Immature natural killer cell (primary cell): Measurements from ENCODE around the gene IGIP. TPM values are rescaled to one million over a fixed set of nuclear protein-coding genes. Genes with fewer than 3 reads are reported as not detected.

Experiments
- DNase-seq, 3 donors: peaks; one replicate each; pipeline ENCODE4 v3.0.0; 2022; ENCODE audit warnings: mixed read lengths in 1 of 3
- H3K27ac Mint-ChIP-seq, 6 donors: one replicate each; pipeline ENCODE4 v1.8.0; 2020; ENCODE audit warnings: mixed read lengths in 6 of 6, mild to moderate bottlenecking in 5 of 6, inconsistent platforms in 4 of 6, moderate library complexity in 3 of 6
- H3K27me3 Mint-ChIP-seq, 3 donors: one replicate each; pipeline ENCODE4 v1.8.0; 2020 to 2021; ENCODE audit warnings: low read depth in 3 of 3, mild to moderate bottlenecking in 3 of 3, mixed read lengths in 3 of 3, moderate library complexity in 3 of 3, inconsistent platforms in 1 of 3
- H3K36me3 Mint-ChIP-seq, 3 donors: one replicate each; pipeline ENCODE4 v1.8.0; 2020; ENCODE audit warnings: mixed read lengths in 3 of 3, inconsistent platforms in 2 of 3, mild to moderate bottlenecking in 2 of 3
- H3K4me1 Mint-ChIP-seq, 2 donors: one replicate each; pipeline ENCODE4 v1.8.0; 2020; ENCODE audit warnings: inconsistent platforms in 2 of 2, mild to moderate bottlenecking in 2 of 2, mixed read lengths in 2 of 2, moderate library complexity in 1 of 2
- H3K4me3 Mint-ChIP-seq, 5 donors: one replicate each; pipeline ENCODE4 v1.8.0; 2020; ENCODE audit warnings: mild to moderate bottlenecking in 5 of 5, mixed read lengths in 5 of 5, inconsistent platforms in 3 of 5, moderate library complexity in 3 of 5
- H3K9me3 Mint-ChIP-seq, 6 donors: one replicate each; pipeline ENCODE4 v1.8.0; 2020; ENCODE audit warnings: mild to moderate bottlenecking in 6 of 6, mixed read lengths in 6 of 6, inconsistent platforms in 4 of 6, moderate library complexity in 3 of 6
- polyA plus RNA-seq, 3 donors: library from polyadenylated mRNA; unstranded; fragments of 300-500 nt; fragmentation: Illumina TruSeq; gene quantifications; one replicate each; pipeline ENCODE4 v1.2.3, GENCODE V29; 2021

Gene IGIP
- polyA plus RNA-seq, 3 donors from 2014 or later: 0.35 TPM; not detected in 2

DNA sequence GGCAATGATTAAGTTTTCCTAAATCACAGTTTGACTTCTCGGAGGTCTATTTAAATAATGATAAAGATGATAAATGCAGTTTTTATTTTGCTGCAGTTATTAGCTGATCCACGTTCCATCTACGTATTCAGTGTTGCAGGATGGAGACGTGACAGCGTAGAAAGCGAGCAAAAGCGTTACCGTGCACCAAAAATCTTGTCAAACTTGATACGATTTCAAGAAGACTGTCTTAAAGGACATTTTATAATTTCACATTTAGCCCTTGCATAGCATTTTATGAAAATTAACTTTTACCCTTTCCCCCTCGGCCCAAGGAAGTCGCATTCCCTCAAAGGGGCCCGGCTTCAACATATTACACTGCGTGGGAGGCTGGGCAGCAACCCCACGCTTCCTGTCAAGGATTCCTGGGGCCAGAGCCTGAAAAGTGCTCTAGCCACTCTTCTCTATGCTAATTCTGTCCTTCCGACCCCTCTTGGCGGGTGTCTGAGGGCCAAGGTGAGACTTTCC is 18.9 kb upstream of the IGIP start:
- H3K27ac Mint-ChIP-seq: peak overlapping the region; percentile 94 to 98 (median 98)
- peaks cover 3 to 7% (median 3%) of the 10 kb centered on the region in 3 donors for H3K36me3 Mint-ChIP-seq
- peaks cover 12 to 30% (median 20%) of the 10 kb centered on the region in 3 donors for H3K27me3 Mint-ChIP-seq
- peaks cover 29 to 34% of the 10 kb centered on the region in 2 donors for H3K4me1 Mint-ChIP-seq
- DNase-seq: no peak
- H3K4me3 Mint-ChIP-seq: peak overlapping the region; percentile 90 to 95 (median 94)
- no peaks in the 10 kb centered on the region for H3K9me3 Mint-ChIP-seq

DNA sequence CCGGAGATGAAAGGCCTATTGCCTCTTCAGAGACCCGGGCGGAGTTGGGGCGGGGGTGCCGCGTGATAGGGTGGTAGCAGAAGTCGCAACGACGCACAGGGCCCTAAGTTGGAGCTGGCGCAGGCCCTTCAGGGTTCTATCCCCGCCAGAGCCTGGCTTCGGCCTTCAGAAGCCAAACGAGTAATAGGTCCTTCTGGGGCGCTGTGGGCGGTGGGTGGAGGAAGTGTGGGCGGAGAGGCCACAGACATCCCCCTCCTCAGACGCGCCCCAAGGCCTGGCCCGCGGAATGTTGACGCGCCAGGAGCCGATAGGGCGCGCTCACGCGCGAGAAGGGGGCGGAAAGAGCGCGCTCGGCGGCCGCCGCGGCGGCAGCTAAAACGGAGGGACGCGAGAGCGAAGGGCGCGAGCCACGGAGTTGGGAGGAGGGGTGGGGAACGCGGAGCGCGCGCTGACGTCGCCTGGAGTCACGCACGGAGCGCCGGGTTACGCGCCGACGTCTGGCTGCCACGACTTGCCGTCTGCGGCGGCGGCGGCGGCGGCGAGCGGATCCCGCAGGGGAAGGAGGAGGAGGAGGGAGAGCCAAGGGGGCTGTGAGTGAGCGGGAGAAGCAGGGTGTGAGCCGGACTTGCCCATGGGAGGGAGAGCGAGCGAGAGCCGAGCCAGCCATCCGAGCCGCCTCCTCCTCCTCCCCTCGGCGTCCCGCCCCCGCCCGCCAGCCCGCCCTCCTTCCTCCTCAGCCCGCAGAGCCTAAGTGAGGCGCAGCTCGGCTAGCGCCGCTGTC is 18.2 kb upstream of the IGIP start:
- peak overlapping the region; percentile 94 to 98 (median 98) for H3K27ac Mint-ChIP-seq
- peaks cover 3 to 4% (median 3%) of the 10 kb centered on the region in 3 donors for H3K36me3 Mint-ChIP-seq
- H3K27me3 Mint-ChIP-seq: peaks cover 12 to 30% (median 22%) of the 10 kb centered on the region in 3 donors
- no peaks in the 10 kb centered on the region for H3K9me3 Mint-ChIP-seq
- H3K4me1 Mint-ChIP-seq: peaks cover 34 to 40% of the 10 kb centered on the region in 2 donors
- DNase-seq: peak; percentile 94 to 95 (median 94)
- peak overlapping the region; percentile 90 to 95 (median 94) for H3K4me3 Mint-ChIP-seq

DNA sequence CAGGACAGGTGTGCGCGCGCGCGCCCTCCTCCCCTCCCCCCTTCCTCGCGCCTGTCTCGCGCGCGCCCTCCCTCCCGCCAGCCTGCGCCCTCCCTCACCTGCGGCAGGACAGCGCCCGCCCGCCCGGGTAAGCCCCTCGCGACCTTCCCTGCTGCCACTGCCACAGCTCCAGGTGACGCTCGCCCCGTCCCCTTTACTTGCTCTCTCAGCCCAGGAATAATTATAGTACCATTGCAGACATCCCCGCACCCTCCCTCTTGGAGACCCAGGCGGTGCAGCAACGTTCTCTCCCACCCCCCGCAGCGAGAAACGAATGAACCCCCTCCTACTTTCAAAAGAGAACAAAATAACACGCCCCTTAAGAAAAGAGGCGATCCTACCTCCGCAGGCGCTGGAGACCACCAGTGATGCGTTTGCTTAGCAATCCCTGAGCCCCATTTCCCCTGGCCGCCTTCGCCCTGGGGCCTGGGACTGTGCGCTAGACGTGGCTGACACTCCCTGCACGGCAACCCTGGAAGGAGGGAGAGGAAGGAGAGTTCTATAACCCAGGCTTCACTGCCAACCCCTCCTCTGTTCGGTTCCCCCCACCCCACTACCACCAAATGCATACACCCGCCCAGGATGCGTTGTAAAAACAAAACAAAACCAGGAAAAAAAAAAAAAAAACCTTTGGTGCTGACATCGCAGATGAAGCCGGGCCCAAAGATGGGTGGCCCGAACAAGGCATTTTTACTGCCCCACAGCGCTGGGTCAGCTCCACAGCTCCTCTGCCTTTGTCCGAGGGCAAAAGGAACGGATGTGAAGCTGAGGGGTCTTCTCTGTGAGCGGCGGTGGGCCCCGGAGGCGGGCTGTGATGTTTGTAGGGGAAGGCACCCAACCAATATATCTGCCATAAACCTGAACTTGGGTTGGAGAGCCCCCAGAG is 17.4 kb upstream of the IGIP start:
- Mint-ChIP-seq H3K36me3 (peaks cover 0 to 3% (median 3%) of the 10 kb centered on the region in 3 donors), H3K27ac (peak overlapping the region; percentile 81 to 98 (median 94)), H3K27me3 (peaks cover 12 to 34% (median 23%) of the 10 kb centered on the region in 3 donors), H3K4me1 (peaks cover 41 to 47% of the 10 kb centered on the region in 2 donors), H3K9me3 (no peaks in the 10 kb centered on the region), H3K4me3 (peak overlapping the region; percentile 90 to 95 (median 94))
- peak in 2 of 3 donors; percentile 11 to 12 for DNase-seq

DNA sequence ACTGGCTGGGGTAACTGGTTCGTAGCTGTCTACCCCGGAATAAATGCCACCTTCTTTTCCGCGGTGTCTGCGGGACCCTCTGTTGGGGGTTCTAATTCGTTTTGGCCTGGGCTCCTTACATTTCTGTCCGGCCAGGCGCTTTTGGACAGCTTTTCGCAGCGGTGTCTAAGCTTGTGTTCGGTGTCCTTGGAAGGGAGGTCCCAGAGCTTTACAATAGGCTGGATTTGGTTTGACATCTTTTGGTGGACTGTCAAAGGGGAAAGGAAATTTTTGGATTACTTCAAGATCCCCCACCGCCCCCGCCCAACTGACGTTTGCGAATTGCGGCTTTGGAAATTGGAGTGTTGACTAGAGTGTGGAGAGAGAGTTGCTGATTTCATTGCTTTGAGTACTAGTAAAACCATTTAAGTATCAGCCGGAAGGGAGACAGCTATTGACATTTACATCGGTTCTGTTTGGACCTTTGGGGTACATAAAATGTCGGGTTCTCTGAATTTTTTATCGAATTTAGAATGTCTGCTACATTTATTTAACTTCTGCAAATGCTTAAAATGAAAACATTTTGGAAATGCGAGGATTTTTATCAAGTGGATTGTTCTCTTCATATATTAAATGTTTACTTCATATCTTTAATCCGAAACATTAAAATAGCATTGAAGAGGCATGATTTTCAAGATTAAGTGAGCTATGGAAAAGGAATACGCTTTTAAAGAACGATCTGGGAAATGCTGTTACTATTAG is 16.5 kb upstream of the IGIP start:
- peaks cover 44 to 50% of the 10 kb centered on the region in 2 donors for H3K4me1 Mint-ChIP-seq

DNA sequence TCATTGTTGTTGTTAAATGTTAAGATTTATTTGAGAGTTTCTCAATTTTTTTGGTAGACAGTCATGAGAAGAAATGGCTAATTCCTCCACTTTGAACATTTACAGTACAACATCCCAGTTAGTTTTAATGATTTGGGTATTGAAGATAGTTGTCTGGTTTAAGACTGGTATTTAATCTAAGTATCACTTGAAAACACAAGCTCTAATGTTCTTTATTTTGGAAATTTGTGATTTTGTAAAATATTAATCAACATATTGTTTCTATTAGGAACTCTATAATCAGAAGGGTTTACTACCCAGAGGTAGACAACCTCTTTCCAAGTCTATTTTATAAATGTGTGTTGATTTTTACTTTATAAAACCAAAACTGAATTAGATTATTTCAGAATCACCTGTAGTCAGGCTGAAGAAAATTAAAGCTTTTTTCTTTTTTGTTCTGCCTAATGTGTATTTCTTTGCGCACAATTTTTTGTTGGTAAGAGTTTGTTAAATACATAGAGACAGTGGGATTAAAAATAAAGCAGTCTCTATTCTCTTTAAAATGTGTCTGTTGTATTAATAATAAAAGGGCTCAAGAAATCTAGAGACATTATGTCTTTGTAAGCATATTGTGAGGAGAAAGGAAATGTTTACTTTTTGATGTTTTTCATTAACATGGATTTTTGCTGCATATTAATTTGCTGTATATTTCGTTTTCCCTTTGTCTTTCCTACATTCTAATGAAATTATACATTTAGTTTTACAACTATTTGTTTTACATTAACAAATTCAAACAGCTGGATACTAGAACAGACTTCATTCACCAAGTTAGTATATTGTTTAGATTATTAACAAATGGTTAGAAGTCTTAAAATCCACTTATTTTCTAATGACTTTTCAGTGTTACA is 15.7 kb upstream of the IGIP start:
- H3K36me3 Mint-ChIP-seq: peaks cover 0 to under 1% (median 0%) of the 10 kb centered on the region in 3 donors
- no peak overlapping the region for H3K27ac Mint-ChIP-seq
- peaks cover 14 to 46% (median 32%) of the 10 kb centered on the region in 3 donors for H3K27me3 Mint-ChIP-seq
- peak overlapping the region in 4 of 5 donors; percentile 27 to 94 (median 63) for H3K4me3 Mint-ChIP-seq
- H3K9me3 Mint-ChIP-seq: no peaks in the 10 kb centered on the region
- DNase-seq: no peak
- H3K4me1 Mint-ChIP-seq: peaks cover 47 to 55% of the 10 kb centered on the region in 2 donors

More for the DNA sequence above, 16.5 kb upstream of the IGIP start:
- H3K27me3 Mint-ChIP-seq: peaks cover 12 to 39% (median 29%) of the 10 kb centered on the region in 3 donors
- no peak for DNase-seq
- H3K4me3 Mint-ChIP-seq: peak overlapping the region; percentile 90 to 95 (median 94)
- peak overlapping the region; percentile 32 to 98 (median 94) for H3K27ac Mint-ChIP-seq
- H3K36me3 Mint-ChIP-seq: peaks cover 0 to 3% (median 0%) of the 10 kb centered on the region in 3 donors
- H3K9me3 Mint-ChIP-seq: no peaks in the 10 kb centered on the region

DNA sequence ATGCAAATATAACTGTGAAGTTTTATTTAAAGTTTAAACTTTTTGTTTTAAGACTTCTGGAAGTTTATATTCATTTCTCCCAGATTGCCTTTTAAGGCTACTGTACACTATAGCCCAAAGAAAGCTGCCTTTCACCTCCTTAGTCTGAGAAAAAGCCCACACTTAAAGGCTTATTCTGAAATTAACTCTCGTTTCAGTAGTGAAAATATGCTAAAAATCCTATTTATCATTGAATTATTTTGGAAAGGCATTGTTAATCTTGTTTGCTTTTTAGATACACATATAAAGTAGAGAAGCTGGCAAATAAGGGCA is 15.1 kb upstream of the IGIP start:
- H3K36me3 Mint-ChIP-seq: no peaks in the 10 kb centered on the region
- no peaks in the 10 kb centered on the region for H3K9me3 Mint-ChIP-seq
- H3K4me1 Mint-ChIP-seq: peaks cover 51 to 61% of the 10 kb centered on the region in 2 donors
- peaks cover 14 to 48% (median 32%) of the 10 kb centered on the region in 3 donors for H3K27me3 Mint-ChIP-seq
- DNase-seq: no peak
- no peak overlapping the region for H3K4me3 Mint-ChIP-seq
- H3K27ac Mint-ChIP-seq: no peak overlapping the region

DNA sequence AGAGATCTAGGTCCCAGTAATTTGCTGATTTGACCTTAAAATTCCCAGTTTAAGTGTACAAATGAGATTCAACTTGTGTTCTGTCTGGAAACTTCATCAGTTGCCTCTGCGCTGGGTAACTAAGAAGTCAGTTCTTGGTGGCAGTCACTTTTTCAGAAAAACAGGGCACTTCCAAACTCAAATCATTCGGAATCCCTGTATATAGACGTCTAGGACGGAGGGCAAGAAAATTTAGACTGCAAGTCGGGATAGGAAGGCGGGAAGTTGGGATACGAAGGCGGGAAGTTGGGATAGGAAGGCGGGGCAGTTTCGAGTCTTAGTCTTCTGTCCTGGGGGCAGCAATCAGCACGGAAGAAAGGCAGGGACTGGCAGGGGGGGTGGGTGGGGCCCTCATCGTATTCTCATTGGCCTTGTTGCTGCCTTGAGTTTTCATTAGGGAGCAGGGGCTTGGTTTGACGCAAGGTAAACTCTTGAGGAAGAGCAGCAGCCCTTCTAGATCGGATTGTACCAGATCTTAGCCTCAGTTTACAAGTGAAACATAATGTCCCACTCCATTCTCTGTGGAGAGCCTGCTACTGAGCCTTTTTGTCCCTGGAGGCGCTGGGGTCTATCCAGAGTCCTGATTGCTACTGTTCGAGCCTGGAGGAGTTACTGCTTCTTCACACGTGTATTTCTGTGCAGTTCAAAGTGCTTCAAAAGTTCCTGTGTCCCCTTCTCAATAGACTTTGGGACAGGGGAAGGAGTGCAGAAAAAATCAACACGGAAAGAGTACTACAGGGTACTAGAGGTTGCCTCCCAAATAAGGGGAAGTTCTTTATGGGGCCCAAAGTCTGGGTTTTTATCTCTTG is 14.5 kb upstream of the IGIP start:
- H3K4me1 Mint-ChIP-seq: peaks cover 54 to 63% of the 10 kb centered on the region in 2 donors
- H3K27ac Mint-ChIP-seq: peak overlapping the region in 3 of 6 donors; percentile 1 to 63 (median 35)
- H3K27me3 Mint-ChIP-seq: peaks cover 14 to 48% (median 32%) of the 10 kb centered on the region in 3 donors
- H3K9me3 Mint-ChIP-seq: no peaks in the 10 kb centered on the region
- no peak overlapping the region for H3K4me3 Mint-ChIP-seq
- no peak for DNase-seq
- H3K36me3 Mint-ChIP-seq: no peaks in the 10 kb centered on the region

DNA sequence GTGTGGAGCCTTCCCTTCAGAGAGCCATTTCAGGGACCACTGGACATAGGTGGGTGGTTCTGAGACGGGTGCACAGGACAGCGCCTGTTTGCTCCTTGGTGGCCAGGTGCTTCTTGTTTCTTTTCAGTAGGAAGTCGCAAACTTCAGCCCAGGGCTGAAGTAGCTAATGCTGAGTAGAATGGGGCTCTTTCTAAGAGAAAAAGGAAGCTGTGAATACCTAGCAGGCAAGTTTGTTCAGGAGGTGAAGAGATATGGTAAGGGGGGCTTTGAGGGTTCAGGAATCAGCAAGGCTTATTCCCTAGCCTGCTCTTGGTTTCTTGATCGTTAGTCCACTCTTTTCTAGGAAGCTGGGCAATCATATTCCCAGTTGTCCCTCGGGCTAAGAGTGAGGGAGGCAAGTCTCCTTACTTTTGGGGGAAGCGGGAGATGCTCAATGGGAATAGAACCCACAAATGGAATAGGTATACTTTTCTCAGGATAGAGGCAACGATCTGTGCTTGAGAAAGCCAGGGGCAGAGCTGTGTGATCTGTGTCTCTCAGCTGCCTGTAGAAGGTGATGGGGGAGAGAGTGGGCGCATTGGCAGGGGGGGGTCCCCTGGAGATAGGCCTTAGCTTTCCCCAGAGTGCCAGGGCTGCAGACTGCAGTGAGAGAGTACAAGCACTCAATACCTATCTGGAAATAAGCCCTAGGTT is 13.7 kb upstream of the IGIP start:
- Mint-ChIP-seq H3K4me1 (peaks cover 53 to 63% of the 10 kb centered on the region in 2 donors), H3K4me3 (peak overlapping the region; percentile 26 to 93 (median 50)), H3K9me3 (no peaks in the 10 kb centered on the region), H3K27ac (peak overlapping the region in 5 of 6 donors; percentile 25 to 71 (median 46)), H3K27me3 (peaks cover 14 to 48% (median 31%) of the 10 kb centered on the region in 3 donors), H3K36me3 (no peaks in the 10 kb centered on the region)
- no peak for DNase-seq

DNA sequence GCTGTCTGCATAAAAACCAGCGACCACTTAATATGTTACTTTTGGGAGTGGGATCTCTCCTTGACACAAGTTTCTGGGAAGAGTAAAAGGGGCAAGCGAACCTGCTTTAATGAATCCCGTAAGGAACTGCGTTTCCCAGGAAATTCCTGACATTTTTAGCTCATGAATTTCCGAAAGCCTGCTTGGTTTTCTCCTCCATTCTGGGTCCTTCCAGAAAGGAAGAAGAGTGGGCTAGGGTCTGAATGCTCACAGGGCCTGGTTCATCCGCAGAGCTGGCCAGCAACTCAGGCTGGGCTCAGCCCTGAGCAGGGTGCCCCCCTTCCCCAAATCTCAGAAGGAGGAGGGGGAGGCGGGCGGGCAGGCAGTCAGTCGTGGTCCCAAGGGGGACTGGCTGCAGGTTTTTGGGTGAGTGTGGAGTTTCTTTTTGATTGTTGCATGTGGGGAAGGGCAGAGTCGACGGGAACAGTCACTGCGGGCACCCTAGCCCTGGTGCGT is 13.0 kb upstream of the IGIP start:
- no peaks in the 10 kb centered on the region for H3K36me3 Mint-ChIP-seq
- peaks cover 58 to 67% of the 10 kb centered on the region in 2 donors for H3K4me1 Mint-ChIP-seq
- peaks cover 7 to 42% (median 24%) of the 10 kb centered on the region in 3 donors for H3K27me3 Mint-ChIP-seq
- H3K27ac Mint-ChIP-seq: peak overlapping the region in 5 of 6 donors; percentile 44 to 96 (median 71)
- peak overlapping the region; percentile 78 to 96 (median 93) for H3K4me3 Mint-ChIP-seq
- no peak for DNase-seq
- no peaks in the 10 kb centered on the region for H3K9me3 Mint-ChIP-seq

DNA sequence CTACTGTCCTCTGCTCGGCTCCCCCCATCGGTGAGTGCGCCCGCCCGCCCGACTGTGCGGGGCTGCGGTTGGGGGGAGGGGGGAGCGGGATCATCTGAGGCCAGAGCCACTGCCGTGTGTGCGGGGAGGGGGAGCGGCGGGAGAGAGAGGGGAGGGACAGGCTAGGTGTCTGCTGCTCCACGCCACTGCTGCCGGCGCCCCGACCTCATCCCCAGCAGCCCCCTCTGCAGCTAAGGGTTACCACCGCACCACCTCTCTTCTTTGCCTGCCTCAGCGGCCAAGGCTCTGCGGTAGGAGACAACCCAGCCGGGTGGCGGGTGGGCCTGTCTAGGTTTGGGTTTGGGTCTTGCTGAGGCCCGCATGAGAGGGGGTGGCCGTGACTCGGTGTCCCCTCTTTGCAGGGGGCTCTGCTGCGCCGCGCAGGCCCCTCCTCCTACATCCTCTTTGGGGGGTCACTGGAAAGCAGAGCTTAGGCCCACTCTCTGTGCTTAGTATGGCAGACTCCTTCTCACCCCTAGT is 12.5 kb upstream of the IGIP start:
- Mint-ChIP-seq H3K4me3 (peak overlapping the region; percentile 93 to 96 (median 94)), H3K27me3 (peaks cover 7 to 40% (median 20%) of the 10 kb centered on the region in 3 donors), H3K4me1 (peaks cover 59 to 68% of the 10 kb centered on the region in 2 donors), H3K36me3 (no peaks in the 10 kb centered on the region), H3K27ac (peak overlapping the region; percentile 87 to 98 (median 96)), H3K9me3 (no peaks in the 10 kb centered on the region)
- DNase-seq: peak in 1 of 3 donors; percentile 45
